GM12878 (cell line): ENCODE data around the gene GCK. TPM values are rescaled to one million over a fixed set of nuclear protein-coding genes. Genes with fewer than 3 reads are reported as not detected.

Experiments
- ATAC-seq: fragments of 200-7000 bp; cut with Tn5 transposase; 3 replicates; pipeline ENCODE4 v1.9.1; 2020; ENCODE audit warnings: mild to moderate bottlenecking, moderate library complexity
- BruUV-seq: library from RNA; stranded (reverse); fragments of 400-500 nt; replicated peaks from 2 replicates; lab custom pipeline; 2021; lab: Mats Ljungman, UMichigan
- CTCF ChIA-PET: fragments of 300-600 bp; sonication (Branson Sonifier 250); formaldehyde crosslinking; extraction: SDS; loops from one replicate; lab custom pipeline; 2021; ENCODE audit warnings: inconsistent platforms; lab: Yijun Ruan, JAX
- POLR2A ChIA-PET: fragments of 350-600 bp; formaldehyde crosslinking; extraction: SDS; loops from one replicate; lab custom pipeline; 2021; ENCODE audit warnings: inconsistent platforms; lab: Charles Lee
- RAD21 ChIA-PET: fragments of 300-600 bp; sonication (Branson Sonifier 250); formaldehyde crosslinking; loops from one replicate; lab custom pipeline; 2023; ENCODE audit warnings: antibody characterized with exemption; ENCODE audit not compliant: unreplicated experiment; lab: Charles Lee
- SMC1A ChIA-PET: fragments of 300-600 bp; sonication (Branson Sonifier 250); formaldehyde crosslinking; loops from one replicate; lab custom pipeline; 2023; ENCODE audit not compliant: unreplicated experiment, uncharacterized antibody; lab: Charles Lee
- DNase-seq: peaks from one replicate; pipeline ENCODE4 v3.0.0-alpha.2; 2011; ENCODE audit warnings: low read depth, low spot score
- FAIRE-seq: peaks from 3 replicates; lab custom pipeline; 2011; peaks lifted over from hg19 to GRCh38; lab: Jason Lieb, UNC
- H2AFZ ChIP-seq: 2 replicates; pipeline ENCODE4 v1.6.0; 2011; ENCODE audit warnings: low read depth, low read length, control low read depth; ENCODE audit not compliant: control insufficient read depth
- H3K27ac ChIP-seq: 2 replicates; pipeline ENCODE4 v1.5.1; 2011; ENCODE audit warnings: control low read depth; ENCODE audit not compliant: control insufficient read depth, insufficient read depth
- H3K27me3 ChIP-seq, 2 experiments: replicated peaks in 1 of 2; 2 replicates each; pipeline versions ENCODE4 v1.6.0 to v1.6.1; 2011; ENCODE audit warnings: low read length in 1 of 2; ENCODE audit not compliant: control insufficient read depth in 2 of 2, insufficient read depth in 2 of 2
- H3K36me3 ChIP-seq, 2 experiments: 2 replicates each; pipeline ENCODE4 v1.5.1; 2011; ENCODE audit warnings: low read length in 1 of 2; ENCODE audit not compliant: control insufficient read depth in 2 of 2, insufficient read depth in 2 of 2
- H3K4me1 ChIP-seq: 2 replicates; pipeline ENCODE4 v1.6.1; 2011; ENCODE audit warnings: mild to moderate bottlenecking, low read length, moderate library complexity, mixed read lengths; ENCODE audit not compliant: control insufficient read depth, insufficient read depth
- H3K4me2 ChIP-seq: 2 replicates; pipeline ENCODE4 v1.6.0; 2011; ENCODE audit warnings: control low read depth; ENCODE audit not compliant: control insufficient read depth, insufficient read depth
- H3K4me3 ChIP-seq: fragments of 200-600 bp; sonication (generic); 2 replicates; pipeline ENCODE4 v1.5.1; 2016
- H3K79me2 ChIP-seq: 2 replicates; pipeline ENCODE4 v1.6.0; 2011; ENCODE audit warnings: low read length; ENCODE audit not compliant: control insufficient read depth, insufficient read depth
- H3K9ac ChIP-seq: 2 replicates; pipeline ENCODE4 v1.8.0; 2011; ENCODE audit warnings: low read length, control low read depth, mixed read lengths; ENCODE audit not compliant: control insufficient read depth, insufficient read depth
- H3K9me3 ChIP-seq: replicated peaks from 3 replicates; pipeline ENCODE4 v1.5.1; 2011; ENCODE audit warnings: mild to moderate bottlenecking, low read length; ENCODE audit not compliant: control insufficient read depth, insufficient read depth
- H4K20me1 ChIP-seq: 2 replicates; pipeline ENCODE4 v1.6.0; 2011; ENCODE audit not compliant: control insufficient read depth, insufficient read depth
- CBX3 ChIP-seq: fragments of 200-600 bp; sonication (generic); IDR thresholded peaks from 2 replicates; pipeline ENCODE4 v1.6.1; 2016; ENCODE audit warnings: low read depth, borderline replicate concordance
- ETV6 ChIP-seq, 2 experiments: fragments of 450-650 bp in 1 of 2; IDR thresholded peaks in 1 of 2; conservative IDR thresholded peaks in 1 of 2; 2 replicates each; pipeline ENCODE4 v1.6.1; 2014; ENCODE audit warnings: antibody characterized with exemption in 1 of 2, borderline replicate concordance in 1 of 2, low read depth in 1 of 2, mild to moderate bottlenecking in 1 of 2, moderate library complexity in 1 of 2
- FOXM1 ChIP-seq: IDR thresholded peaks from 2 replicates; pipeline ENCODE4 v1.6.1; 2012; ENCODE audit warnings: low read depth, mild to moderate bottlenecking, inconsistent platforms, low read length, moderate library complexity
- LARP7 ChIP-seq: fragments of 450-650 bp; IDR thresholded peaks from 2 replicates; pipeline ENCODE4 v1.6.1; 2017; ENCODE audit warnings: mild to moderate bottlenecking
- MAX ChIP-seq: IDR thresholded peaks from 2 replicates; pipeline ENCODE4 v1.6.1; 2012; ENCODE audit warnings: low read depth, low read length, improper control_type of control experiment
- NFIC ChIP-seq: IDR thresholded peaks from 2 replicates; pipeline ENCODE4 v1.6.1; 2012; ENCODE audit warnings: low read depth, mild to moderate bottlenecking, inconsistent platforms, low read length, moderate library complexity
- NFYA ChIP-seq: IDR thresholded peaks from 2 replicates; pipeline ENCODE4 v1.6.1; 2011; ENCODE audit warnings: low read depth, mild to moderate bottlenecking, low read length, improper control_type of control experiment, borderline replicate concordance
- NFYB ChIP-seq: IDR thresholded peaks from 2 replicates; pipeline ENCODE4 v1.6.1; 2011; ENCODE audit warnings: low read depth, mild to moderate bottlenecking, low read length, improper control_type of control experiment, moderate library complexity; ENCODE audit not compliant: insufficient read depth
- PAX5 ChIP-seq: IDR thresholded peaks from 2 replicates; pipeline ENCODE4 v1.6.1; 2011; ENCODE audit warnings: low read depth, low read length, borderline replicate concordance
- REST ChIP-seq: IDR thresholded peaks from 2 replicates; pipeline ENCODE4 v1.6.1; 2012; ENCODE audit warnings: mild to moderate bottlenecking, low read depth, low read length
- ZZZ3 ChIP-seq: IDR thresholded peaks from 2 replicates; pipeline ENCODE4 v1.6.1; 2011; ENCODE audit warnings: low read depth; ENCODE audit not compliant: control insufficient read depth, insufficient read length
- WGBS: methylation state at CpG from one replicate; pipeline ENCODE4 v1.1.6; 2016; ENCODE audit warnings: low lambda C conversion rate; ENCODE audit not compliant: insufficient replicate concordance, insufficient coverage; ENCODE audit errors: missing lambda C conversion rate; 5-methylcytosine and 5-hydroxymethylcytosine counted together
- in situ Hi-C: fragments of 300-500 bp; cut with MboI; formaldehyde crosslinking; loops from 9 replicates; pipeline ENCODE4 v1.14.3; 2018; ENCODE audit warnings: mixed read lengths
- intact Hi-C: fragments of 100-400 bp; cut with micrococcal nuclease; formaldehyde crosslinking; loops from one replicate; pipeline ENCODE4 v1.14.2; 2022; ENCODE audit not compliant: unreplicated experiment
- polyA plus RNA-seq, 11 experiments: library from polyadenylated mRNA; depleted of rRNA in 4 of 11; unstranded in 6 of 11; stranded (reverse) in 5 of 11; fragments of >200 nt; fragmentation: Nextera tagmentation in 4 of 11; fragmentation: Illumina TruSeq in 1 of 11; extraction: Ambion mirVana in 4 of 11; extraction: Trizol in 1 of 11; gene quantifications; 1 replicate in 1 of 11; 2 replicates in 10 of 11; pipeline versions ENCODE4 v1.2.1 to v1.2.3, GENCODE V29; 2011 to 2016; ENCODE audit warnings: inconsistent platforms in 2 of 11, missing spikeins in 2 of 11, low read depth in 1 of 11
- total RNA-seq, 4 experiments: library from RNA; depleted of rRNA in 3 of 4; stranded (reverse); fragments of >200 nt in 3 of 4; fragmentation: Illumina TruSeq in 1 of 4; extraction: Trizol in 1 of 4; gene quantifications; 2 replicates each; pipeline versions ENCODE4 v1.2.1 to v1.2.3, GENCODE V29; 2013 to 2021

GCK gene
- total and polyA plus RNA-seq, 10 of the 15 experiments (the other 5 are each of a cell fraction or from before 2014, with no cell fraction given), result 0.06 to 0.16 TPM; not detected in 8

GRCh38 chr7:44124822-44125202, 64.4 kb downstream of the GCK start:
- no peak overlapping the region for H3K4me2 ChIP-seq
- in situ Hi-C loops (no loop called here), intact Hi-C loops (no loop called here)
- CTCF ChIA-PET, result interaction anchor here (0.9 kb wide), 1 partner anchor 28 kb away, joined by 3 read pairs; no protein-coding TSS in a partner anchor
- H3K4me1 ChIP-seq, result peaks cover 6% of the 10 kb centered on the region
- no peaks in the 10 kb centered on the region for H3K9me3 ChIP-seq
- no peak overlapping the region for H2AFZ ChIP-seq
- POLR2A ChIA-PET, result no interaction called here
- no TSS peak for BruUV-seq
- RAD21 ChIA-PET, result interaction anchor here (0.9 to 1.6 kb wide), 2 partner anchors 27 to 43 kb away, joined by 4 to 5 read pairs; no protein-coding TSS in a partner anchor
- no peaks in the 10 kb centered on the region for H3K27me3 ChIP-seq
- FAIRE-seq (no peak), ATAC-seq (no peak), DNase-seq (no peak)
- SMC1A ChIA-PET, result no interaction called here
- WGBS, result 84% methylated on average over 6 of the region's 6 CpGs
- no peaks in the 10 kb centered on the region for H4K20me1 ChIP-seq
- peaks cover 2% of the 10 kb centered on the region in 2 experiments; a peak in 2 of 4 replicates for H3K36me3 ChIP-seq
- no peak for TF ChIP-seq ETV6 (conservative IDR thresholded peaks at IDR 0.05 in 1 of 2, IDR thresholded peaks at IDR 0.05 in 1 of 2; ENCODE audit: borderline replicate concordance in 1 of 2, low read depth in 1 of 2)
- no peak for TF ChIP-seq MAX
- TF ChIP-seq NFYA, result no peak
- TF ChIP-seq REST, result no peak
- no peak for TF ChIP-seq FOXM1
- no peak for TF ChIP-seq NFIC
- no peak for TF ChIP-seq PAX5
- no peak for TF ChIP-seq LARP7
- TF ChIP-seq CBX3, result no peak
- TF ChIP-seq NFYB, result no peak
- no peak for TF ChIP-seq ZZZ3
- H3K79me2 ChIP-seq, result peaks cover 16% of the 10 kb centered on the region
- H3K4me3 ChIP-seq, result no peak overlapping the region
- H3K27ac ChIP-seq, result no peak overlapping the region
- H3K9ac ChIP-seq, result no peak overlapping the region
